HEK293T (cell line): ENCODE measurements around the gene KIF25.

Experiments
- ARNT ChIP-seq: fragments of 450-650 bp; IDR thresholded peaks from 2 replicates; pipeline ENCODE4 v1.6.1; 2017; ENCODE audit warnings: mild to moderate bottlenecking
- BHLHE40 ChIP-seq: fragments of 450-650 bp; IDR thresholded peaks from 2 replicates; pipeline ENCODE4 v1.6.1; 2016; ENCODE audit warnings: mild to moderate bottlenecking, moderate library complexity, borderline replicate concordance
- CTBP1 ChIP-seq: fragments of 450-650 bp; IDR thresholded peaks from 2 replicates; pipeline ENCODE4 v1.6.1; 2016; ENCODE audit warnings: borderline replicate concordance
- FOXA1 ChIP-seq: fragments of 450-650 bp; IDR thresholded peaks from 2 replicates; pipeline ENCODE4 v1.6.1; 2016; ENCODE audit warnings: mild to moderate bottlenecking
- FOXK2 ChIP-seq: fragments of 450-650 bp; IDR thresholded peaks from 2 replicates; pipeline ENCODE4 v1.6.1; 2016; ENCODE audit warnings: mild to moderate bottlenecking
- FOXM1 ChIP-seq: fragments of 450-650 bp; IDR thresholded peaks from 2 replicates; pipeline ENCODE4 v1.6.1; 2017; ENCODE audit warnings: mild to moderate bottlenecking, borderline replicate concordance
- HDGF ChIP-seq: fragments of 450-650 bp; IDR thresholded peaks from 2 replicates; pipeline ENCODE4 v1.6.1; 2017; ENCODE audit warnings: antibody characterized with exemption, borderline replicate concordance
- LEF1 ChIP-seq: fragments of 450-650 bp; IDR thresholded peaks from 2 replicates; pipeline ENCODE4 v1.6.1; 2017; ENCODE audit warnings: mild to moderate bottlenecking, borderline replicate concordance
- NFRKB ChIP-seq: fragments of 450-650 bp; IDR thresholded peaks from 2 replicates; pipeline ENCODE4 v1.6.1; 2016; ENCODE audit warnings: mild to moderate bottlenecking, moderate library complexity
- PKNOX1 ChIP-seq: fragments of 450-650 bp; IDR thresholded peaks from 2 replicates; pipeline ENCODE4 v1.6.1; 2016
- SP1 ChIP-seq: fragments of 450-650 bp; IDR thresholded peaks from 2 replicates; pipeline ENCODE4 v1.6.1; 2017
- SUZ12 ChIP-seq: fragments of 450-650 bp; IDR thresholded peaks from 2 replicates; pipeline ENCODE4 v1.6.1; 2016; ENCODE audit warnings: mild to moderate bottlenecking
- TARDBP ChIP-seq: fragments of 450-650 bp; IDR thresholded peaks from 2 replicates; pipeline ENCODE4 v1.6.1; 2016

GRCh38 chr6:168048724-168049025, 51.2 kb downstream of the KIF25 start:
- TF ChIP-seq PKNOX1 (no peak), SP1 (no peak), FOXM1 (no peak), FOXA1 (no peak), LEF1 (no peak), TARDBP (no peak), ARNT (no peak), BHLHE40 (no peak), FOXK2 (no peak), HDGF (no peak), NFRKB (no peak), SUZ12 (no peak), CTBP1 (no peak)
